ENCODE results near the gene GDPD5.

DNA sequence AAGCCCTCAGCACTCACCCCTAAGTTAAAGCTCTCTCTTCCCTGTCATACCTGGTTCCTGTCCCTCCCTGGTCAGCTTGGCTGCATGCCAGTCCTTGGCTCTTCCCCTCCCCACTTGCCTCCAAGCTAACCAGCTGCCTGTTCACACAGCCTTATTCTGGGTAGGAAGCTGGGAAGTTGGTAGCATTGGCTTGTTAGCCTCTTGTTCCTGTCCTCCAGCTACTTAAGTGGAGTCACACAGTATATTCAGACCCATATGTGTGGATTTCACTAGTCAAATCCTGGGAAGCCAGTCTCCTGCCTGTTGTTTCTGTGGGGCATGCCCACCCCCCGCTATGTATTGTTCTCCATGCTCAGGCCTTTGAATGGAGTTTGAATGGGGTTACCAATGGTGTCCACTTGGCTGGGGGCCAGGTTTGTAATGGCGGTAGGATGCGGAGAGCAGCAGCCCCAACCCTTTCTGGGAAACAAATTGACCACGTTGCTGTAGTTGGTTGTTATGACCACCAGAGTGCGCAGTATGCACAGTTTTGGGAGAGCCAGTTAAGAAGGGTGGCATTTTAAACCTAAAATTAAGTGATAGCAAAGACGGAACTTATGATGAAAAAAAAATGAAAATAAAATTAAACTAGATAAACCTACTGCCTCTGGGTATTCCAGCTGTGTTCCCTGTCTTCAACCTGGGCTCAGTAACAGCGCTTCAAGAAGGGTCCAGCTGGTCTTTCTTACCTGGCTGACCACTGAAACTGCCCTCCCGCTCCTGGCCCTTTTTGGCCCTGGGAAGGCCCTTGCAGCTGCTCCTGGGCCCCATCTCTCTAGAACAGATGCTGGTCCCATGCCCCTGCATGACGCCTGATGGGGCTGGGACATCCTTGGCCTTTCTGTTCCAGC lies 137.1 kb downstream of the GDPD5 start:
- TF ChIP-seq, protein P1, sequence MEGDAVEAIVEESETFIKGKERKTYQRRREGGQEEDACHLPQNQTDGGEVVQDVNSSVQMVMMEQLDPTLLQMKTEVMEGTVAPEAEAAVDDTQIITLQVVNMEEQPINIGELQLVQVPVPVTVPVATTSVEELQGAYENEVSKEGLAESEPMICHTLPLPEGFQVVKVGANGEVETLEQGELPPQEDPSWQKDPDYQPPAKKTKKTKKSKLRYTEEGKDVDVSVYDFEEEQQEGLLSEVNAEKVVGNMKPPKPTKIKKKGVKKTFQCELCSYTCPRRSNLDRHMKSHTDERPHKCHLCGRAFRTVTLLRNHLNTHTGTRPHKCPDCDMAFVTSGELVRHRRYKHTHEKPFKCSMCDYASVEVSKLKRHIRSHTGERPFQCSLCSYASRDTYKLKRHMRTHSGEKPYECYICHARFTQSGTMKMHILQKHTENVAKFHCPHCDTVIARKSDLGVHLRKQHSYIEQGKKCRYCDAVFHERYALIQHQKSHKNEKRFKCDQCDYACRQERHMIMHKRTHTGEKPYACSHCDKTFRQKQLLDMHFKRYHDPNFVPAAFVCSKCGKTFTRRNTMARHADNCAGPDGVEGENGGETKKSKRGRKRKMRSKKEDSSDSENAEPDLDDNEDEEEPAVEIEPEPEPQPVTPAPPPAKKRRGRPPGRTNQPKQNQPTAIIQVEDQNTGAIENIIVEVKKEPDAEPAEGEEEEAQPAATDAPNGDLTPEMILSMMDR (IDR thresholded peaks at IDR 0.05): peak; percentile 73 to 84 (median 82)
- no peak for TF ChIP-seq POLR2A (IDR thresholded peaks at IDR 0.05)

Measured in adrenal gland (tissue), 5 donors.